ENCODE data around the gene RREB1. TPM values are rescaled to one million over a fixed set of nuclear protein-coding genes. Genes with fewer than 3 reads are reported as not detected.
"Not testable (repeated sequence)": the region's sequence is repeated elsewhere in the genome, so short reads cannot be mapped to it uniquely, and the experiment has no call there.

RREB1 gene
- total RNA-seq, 2 donors from 2014 or later = 16.0 to 16.4 TPM

- H3K9me3 Mint-ChIP-seq = no peaks in the 10 kb centered on the region
- H3K4me1 Mint-ChIP-seq (ENCODE audit: low read depth) = peaks cover 89% of the 10 kb centered on the region
- no peak for ATAC-seq (replicated peaks in 1 of 2)
- H3K27me3 Mint-ChIP-seq (ENCODE audit: low read depth) = no peaks in the 10 kb centered on the region
- no peak for DNase-seq
- no peaks in the 10 kb centered on the region for H3K36me3 Mint-ChIP-seq (ENCODE audit: insufficient read depth in 2 of 2)
- peak overlapping the region in 1 of 2 donors; percentile 66 for H3K4me3 Mint-ChIP-seq
- no peak overlapping the region for H3K27ac Mint-ChIP-seq
Measured at GRCh38 chr6:7156643-7157278, 49.0 kb downstream of the RREB1 start.

- not testable (repeated sequence) for H3K27ac Mint-ChIP-seq; H3K36me3 Mint-ChIP-seq (ENCODE audit: insufficient read depth in 2 of 2); DNase-seq; ATAC-seq (replicated peaks in 1 of 2); H3K27me3 Mint-ChIP-seq (ENCODE audit: low read depth); H3K9me3 Mint-ChIP-seq; H3K4me3 Mint-ChIP-seq
- peaks cover 85% of the 10 kb centered on the region for H3K4me1 Mint-ChIP-seq (ENCODE audit: low read depth)
Measured at GRCh38 chr6:7157307-7157706, 49.5 kb downstream of the RREB1 start.

- peaks cover 78% of the 10 kb centered on the region for H3K4me1 Mint-ChIP-seq (ENCODE audit: low read depth)
- H3K4me3 Mint-ChIP-seq = no peak overlapping the region
- H3K36me3 Mint-ChIP-seq (ENCODE audit: insufficient read depth in 2 of 2) = no peaks in the 10 kb centered on the region
- ATAC-seq (replicated peaks in 1 of 2) = no peak
- DNase-seq = no peak
- no peaks in the 10 kb centered on the region for H3K9me3 Mint-ChIP-seq
- H3K27me3 Mint-ChIP-seq (ENCODE audit: low read depth) = no peaks in the 10 kb centered on the region
- no peak overlapping the region for H3K27ac Mint-ChIP-seq
Measured at GRCh38 chr6:7157752-7158616, 50.2 kb downstream of the RREB1 start.

- DNase-seq (no peak), ATAC-seq (replicated peaks in 1 of 2) (no peak)
- H3K27me3 Mint-ChIP-seq (ENCODE audit: low read depth) = no peaks in the 10 kb centered on the region
- H3K27ac Mint-ChIP-seq = no peak overlapping the region
- no peak overlapping the region for H3K4me3 Mint-ChIP-seq
- peaks cover 1 to 3% of the 10 kb centered on the region in 2 donors for H3K36me3 Mint-ChIP-seq (ENCODE audit: insufficient read depth in 2 of 2)
- peaks cover 71% of the 10 kb centered on the region for H3K4me1 Mint-ChIP-seq (ENCODE audit: low read depth)
- no peaks in the 10 kb centered on the region for H3K9me3 Mint-ChIP-seq
Measured at GRCh38 chr6:7159790-7160525, 52.2 kb downstream of the RREB1 start.

- Mint-ChIP-seq H3K9me3 (no peaks in the 10 kb centered on the region), H3K4me3 (no peak overlapping the region), H3K36me3 (ENCODE audit: insufficient read depth in 2 of 2) (peaks cover 1 to 3% of the 10 kb centered on the region in 2 donors), H3K27ac (no peak overlapping the region), H3K4me1 (ENCODE audit: low read depth) (peaks cover 67% of the 10 kb centered on the region), H3K27me3 (ENCODE audit: low read depth) (no peaks in the 10 kb centered on the region)
- ATAC-seq (replicated peaks in 1 of 2) (no peak), DNase-seq (no peak)
Measured at GRCh38 chr6:7161253-7161623, 53.5 kb downstream of the RREB1 start.

- H3K9me3 Mint-ChIP-seq = no peaks in the 10 kb centered on the region
- H3K27ac Mint-ChIP-seq = no peak overlapping the region
- no peak for ATAC-seq (replicated peaks in 1 of 2)
- peaks cover 60% of the 10 kb centered on the region for H3K4me1 Mint-ChIP-seq (ENCODE audit: low read depth)
- DNase-seq = no peak
- peaks cover 1 to 3% of the 10 kb centered on the region in 2 donors for H3K36me3 Mint-ChIP-seq (ENCODE audit: insufficient read depth in 2 of 2)
- no peak overlapping the region for H3K4me3 Mint-ChIP-seq
- no peaks in the 10 kb centered on the region for H3K27me3 Mint-ChIP-seq (ENCODE audit: low read depth)
Measured at GRCh38 chr6:7161845-7162244, 54.1 kb downstream of the RREB1 start.

GRCh38 chr6:7163661-7164071 lies 55.9 kb downstream of the RREB1 start:
- no peak for ATAC-seq (replicated peaks in 1 of 2)
- Mint-ChIP-seq H3K36me3 (ENCODE audit: insufficient read depth in 2 of 2) (peaks cover 1 to 3% of the 10 kb centered on the region in 2 donors), H3K4me1 (ENCODE audit: low read depth) (peaks cover 50% of the 10 kb centered on the region), H3K9me3 (no peaks in the 10 kb centered on the region), H3K27me3 (ENCODE audit: low read depth) (no peaks in the 10 kb centered on the region), H3K27ac (no peak overlapping the region), H3K4me3 (no peak overlapping the region)
- DNase-seq = no peak

GRCh38 chr6:7164536-7165001 lies 56.8 kb downstream of the RREB1 start:
- no peak overlapping the region for H3K4me3 Mint-ChIP-seq
- H3K4me1 Mint-ChIP-seq (ENCODE audit: low read depth) = peaks cover 43% of the 10 kb centered on the region
- H3K9me3 Mint-ChIP-seq = no peaks in the 10 kb centered on the region
- no peak for DNase-seq
- H3K27me3 Mint-ChIP-seq (ENCODE audit: low read depth) = no peaks in the 10 kb centered on the region
- peaks cover 1 to 3% of the 10 kb centered on the region in 2 donors for H3K36me3 Mint-ChIP-seq (ENCODE audit: insufficient read depth in 2 of 2)
- no peak for ATAC-seq (replicated peaks in 1 of 2)
- no peak overlapping the region for H3K27ac Mint-ChIP-seq

- peaks cover 1 to 3% of the 10 kb centered on the region in 2 donors for H3K36me3 Mint-ChIP-seq (ENCODE audit: insufficient read depth in 2 of 2)
- DNase-seq (no peak), ATAC-seq (replicated peaks in 1 of 2) (no peak)
- H3K4me1 Mint-ChIP-seq (ENCODE audit: low read depth) = peaks cover 42% of the 10 kb centered on the region
- H3K9me3 Mint-ChIP-seq = no peaks in the 10 kb centered on the region
- no peak overlapping the region for H3K27ac Mint-ChIP-seq
- no peaks in the 10 kb centered on the region for H3K27me3 Mint-ChIP-seq (ENCODE audit: low read depth)
- H3K4me3 Mint-ChIP-seq = no peak overlapping the region
Measured at GRCh38 chr6:7165002-7165889, 57.5 kb downstream of the RREB1 start.

- no peak overlapping the region for H3K4me3 Mint-ChIP-seq
- no peak for DNase-seq
Measured at GRCh38 chr6:7165890-7166267, 58.1 kb downstream of the RREB1 start.

GRCh38 chr6:7166410-7167293 lies 58.9 kb downstream of the RREB1 start:
- Mint-ChIP-seq H3K9me3 (no peaks in the 10 kb centered on the region), H3K27ac (no peak overlapping the region), H3K4me1 (ENCODE audit: low read depth) (peaks cover 38% of the 10 kb centered on the region), H3K36me3 (ENCODE audit: insufficient read depth in 2 of 2) (peaks cover 3% of the 10 kb centered on the region in 2 donors), H3K27me3 (ENCODE audit: low read depth) (no peaks in the 10 kb centered on the region), H3K4me3 (no peak overlapping the region)
- DNase-seq = no peak
- no peak for ATAC-seq (replicated peaks in 1 of 2)

More at GRCh38 chr6:7165890-7166267, 58.1 kb downstream of the RREB1 start:
- Mint-ChIP-seq H3K27ac (no peak overlapping the region), H3K36me3 (ENCODE audit: insufficient read depth in 2 of 2) (peaks cover 1 to 3% of the 10 kb centered on the region in 2 donors), H3K4me1 (ENCODE audit: low read depth) (peaks cover 38% of the 10 kb centered on the region), H3K27me3 (ENCODE audit: low read depth) (no peaks in the 10 kb centered on the region), H3K9me3 (no peaks in the 10 kb centered on the region)
- ATAC-seq (replicated peaks in 1 of 2) = no peak

Data from activated T-cell treated with anti-CD3 and anti-CD28 coated beads, Interleukin-2, amount 50 U/mL, for 72 hours (primary cell).